NCI-H1092 treated with DMSO at 0.1 percent for 48 hours (cell line): ENCODE results near the gene LHFPL6.

Experiments
- DNase-seq: peaks from one replicate; lab custom pipeline; 2025; lab: John Stamatoyannopoulos, UW

Gene LHFPL6

DNA sequence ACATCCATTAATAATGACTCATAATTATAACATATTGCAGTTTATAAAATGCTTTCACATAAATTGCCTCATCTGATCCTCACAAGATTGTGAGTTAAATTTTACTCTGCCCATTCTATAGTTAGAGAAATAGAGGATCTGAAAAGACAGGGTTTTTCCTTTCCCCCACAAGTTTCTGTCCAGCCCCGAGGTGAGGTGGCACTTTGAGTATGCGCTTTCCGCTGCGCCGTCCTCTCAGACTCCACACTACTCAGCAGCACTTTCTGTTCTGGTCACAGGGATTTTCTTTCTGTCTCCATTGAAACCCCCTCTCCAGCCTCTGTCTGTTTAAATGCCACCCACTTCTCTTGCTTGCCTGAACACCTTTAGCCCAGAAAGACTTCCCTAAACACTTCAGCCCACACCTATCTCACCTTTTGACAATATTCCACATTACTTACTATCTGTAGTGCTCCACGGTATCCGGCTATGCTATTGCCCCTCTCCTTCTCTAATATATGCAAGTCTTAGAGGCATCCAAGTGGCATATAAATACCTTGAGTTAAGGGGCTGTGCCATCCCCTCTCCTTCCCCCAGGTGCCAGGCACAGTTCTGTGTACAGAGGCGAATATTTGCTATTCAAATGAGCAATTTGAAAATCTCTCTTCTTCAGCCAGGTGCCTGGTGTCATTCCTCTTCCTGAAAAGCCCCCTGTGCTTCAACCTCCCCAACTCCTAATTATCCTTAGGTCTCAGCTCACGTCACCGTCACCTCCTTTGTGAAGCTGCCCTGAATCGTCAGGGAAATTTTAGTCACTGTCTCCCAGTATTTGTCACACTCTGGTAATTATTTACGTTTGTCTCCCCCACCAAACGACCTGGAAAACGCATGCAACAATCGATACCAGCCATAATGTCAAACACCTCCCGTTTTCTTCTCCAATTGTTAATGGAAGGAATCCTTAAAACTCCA lies 296.1 kb downstream of the LHFPL6 start:
- no peak for DNase-seq

DNA sequence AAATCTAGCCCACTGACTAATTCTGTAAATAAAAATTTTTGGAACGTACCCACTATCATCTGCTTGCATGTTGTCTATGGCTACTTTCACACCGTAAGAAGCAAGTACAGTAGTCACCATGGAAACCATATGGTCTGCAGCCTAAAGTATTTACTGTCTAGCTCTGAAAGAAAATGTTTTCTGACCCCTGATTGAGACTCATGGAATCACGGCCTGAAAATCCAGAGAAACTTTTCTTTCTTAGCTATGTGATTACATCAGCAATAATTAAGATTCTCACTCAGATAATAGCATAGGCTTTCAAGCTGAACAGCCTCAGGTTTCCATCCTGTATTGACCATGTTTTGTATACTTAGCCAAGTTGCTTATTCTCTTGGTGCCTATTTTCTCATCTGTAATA lies 300.2 kb downstream of the LHFPL6 start:
- DNase-seq, result no peak

DNA sequence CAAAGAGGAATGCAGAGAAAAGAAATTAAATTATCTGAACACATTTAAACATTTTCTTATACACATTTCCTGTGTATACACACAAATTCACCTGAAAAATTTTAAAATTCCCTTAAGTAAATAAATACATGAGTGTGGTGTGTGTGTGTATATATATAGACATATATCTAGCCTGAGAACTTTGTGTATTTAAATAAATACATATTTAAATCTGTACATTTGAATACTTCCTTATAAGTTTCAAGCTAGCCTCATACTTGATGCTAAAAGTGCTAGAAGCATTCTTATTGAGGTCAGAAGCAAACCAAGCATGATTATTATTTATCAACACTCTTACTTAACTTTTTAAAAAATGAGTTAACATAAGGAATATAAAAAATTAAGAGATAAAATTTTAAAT lies 304.0 kb downstream of the LHFPL6 start:
- DNase-seq, result no peak

DNA sequence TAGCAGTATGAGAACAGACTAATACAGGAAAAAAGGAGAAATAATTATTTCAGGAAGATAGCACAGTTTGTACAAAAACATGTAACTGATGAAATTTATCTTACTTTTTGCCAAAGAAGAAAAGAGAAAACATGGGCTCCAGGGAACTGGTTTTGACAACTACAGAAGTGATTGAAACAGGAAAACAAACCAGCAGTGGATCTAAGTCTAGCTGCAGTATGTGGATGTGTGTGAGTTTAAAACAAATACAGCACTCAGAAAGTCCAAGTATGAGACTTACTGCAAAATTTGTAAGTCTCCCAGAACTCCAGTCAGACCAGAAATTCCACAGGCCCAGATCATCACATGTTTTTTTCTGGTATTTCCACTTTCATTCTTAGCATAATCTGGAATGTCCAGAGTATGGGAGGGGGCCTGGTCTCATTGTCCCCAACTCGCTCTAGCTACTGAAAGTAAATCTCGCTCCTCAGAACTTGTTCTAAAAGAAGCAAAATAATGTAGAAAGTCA lies 305.3 kb downstream of the LHFPL6 start:
- DNase-seq, result no peak

DNA sequence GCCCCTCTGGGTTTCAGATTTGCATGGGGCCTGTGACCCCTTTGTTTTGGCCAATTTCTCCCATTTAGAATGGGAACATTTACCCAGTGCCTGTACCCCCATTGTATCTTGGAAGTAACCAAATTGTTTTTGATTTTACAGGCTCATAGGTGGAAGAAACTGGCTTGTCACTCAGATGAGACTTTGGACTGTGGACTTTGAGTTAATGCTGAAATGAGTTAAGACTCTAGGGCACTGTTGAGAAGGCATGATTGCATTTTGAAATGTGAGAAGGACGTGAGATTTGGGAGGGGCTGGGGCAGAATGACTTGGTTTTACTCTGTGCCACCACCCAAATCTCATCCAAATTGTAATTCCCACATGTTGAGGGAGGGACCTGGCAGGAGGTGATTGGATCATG lies 306.0 kb downstream of the LHFPL6 start:
- DNase-seq, result no peak

DNA sequence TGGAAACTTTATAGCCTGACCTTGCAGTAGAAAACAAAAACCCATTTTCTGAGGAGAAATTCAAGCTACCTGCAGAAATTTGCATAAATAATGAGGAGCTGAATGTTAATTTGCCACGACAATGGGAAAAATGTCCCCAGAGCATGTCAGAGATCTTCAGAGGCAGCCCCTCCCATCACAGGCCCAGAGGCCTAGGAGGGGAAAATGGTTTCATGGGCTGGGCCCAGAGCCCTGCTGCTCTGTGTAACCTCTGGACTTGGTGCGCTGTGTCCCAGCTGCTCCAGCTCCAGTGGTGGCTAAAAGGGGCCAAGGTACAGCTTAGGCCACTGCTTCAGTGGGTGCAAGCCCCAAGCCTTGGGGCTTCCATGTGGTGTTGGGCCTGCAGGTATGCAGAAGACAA lies 306.8 kb downstream of the LHFPL6 start:
- DNase-seq, result no peak
